Measurements from ENCODE around the gene GPR107.

GRCh38 chr9:130177898-130178805 is 124.4 kb downstream of the GPR107 start:
- TF ChIP-seq CTCF (IDR thresholded peaks at IDR 0.05) = no peak
- TF ChIP-seq POLR2A (IDR thresholded peaks at IDR 0.05) = no peak
- no peak for TF ChIP-seq EP300 (IDR thresholded peaks at IDR 0.05)
- TF ChIP-seq POLR2AphosphoS5 (IDR thresholded peaks at IDR 0.05) = no peak
